ENCODE measurements around the gene WDR86. TPM values are rescaled to one million over a fixed set of nuclear protein-coding genes. Genes with fewer than 3 reads are reported as not detected.

The WDR86 gene
- polyA plus RNA-seq, 4 donors = 1.1 to 4.3 (median 1.8) TPM; not detected in 1

DNA sequence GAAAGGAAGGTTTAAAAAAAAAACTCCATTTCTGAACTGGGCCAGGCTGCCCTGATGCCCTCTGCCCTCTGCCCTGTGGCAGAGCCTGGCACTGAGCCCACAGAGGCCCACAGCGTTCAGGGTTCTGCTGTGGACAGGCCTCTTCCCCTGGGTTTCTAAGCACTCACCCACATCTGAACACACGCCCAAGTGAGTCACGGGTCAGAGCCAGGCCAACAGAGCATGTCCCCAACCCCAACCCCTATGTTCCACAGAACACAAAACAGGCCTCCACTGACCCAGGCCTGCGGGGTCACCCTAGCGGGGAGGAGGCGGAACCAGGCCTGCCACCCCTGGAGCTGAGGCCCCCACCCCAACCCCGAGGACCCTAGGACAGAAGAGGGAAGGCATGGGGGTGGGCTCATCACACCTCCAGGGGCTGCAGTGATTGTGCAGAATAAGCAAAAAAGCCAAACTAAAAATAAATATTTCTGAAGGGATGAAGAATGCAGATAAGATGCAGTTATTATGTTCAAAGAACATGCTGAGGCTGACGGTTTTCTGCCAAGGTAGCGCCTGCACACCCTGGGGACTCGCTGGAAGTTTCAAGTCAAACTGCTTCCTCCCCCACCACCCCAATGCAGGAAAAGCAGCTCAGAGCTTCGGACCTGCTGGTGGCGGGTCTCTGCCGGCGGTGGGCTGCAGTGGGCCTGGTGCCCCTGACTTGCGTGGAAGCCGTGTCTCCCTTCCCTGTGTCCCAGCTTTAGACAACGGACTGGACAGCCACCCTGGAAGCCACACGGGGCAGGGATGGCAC lies 5.4 kb downstream of the WDR86 start:
- Histone ChIP-seq H3K4me3 (ENCODE audit: low read depth in 1 of 3, low read length in 3 of 3) (no peak overlapping the region), H3K36me3 (ENCODE audit: control insufficient read depth in 3 of 3, insufficient read depth in 2 of 3, low read depth in 1 of 3, low read length in 3 of 3) (no peaks in the 10 kb centered on the region), H3K27me3 (ENCODE audit: control insufficient read depth in 3 of 3, insufficient read depth in 3 of 3, low read length in 3 of 3) (peaks cover 0 to 20% (median 0%) of the 10 kb centered on the region in 3 donors), H3K9me3 (ENCODE audit: control insufficient read depth in 2 of 2, insufficient read depth in 1 of 2, low read depth in 1 of 2, low read length in 1 of 2) (no peaks in the 10 kb centered on the region), H3K27ac (ENCODE audit: low read depth in 1 of 3, low read length in 2 of 3) (peak overlapping the region in 1 of 3 donors; percentile 39), H3K4me1 (ENCODE audit: control insufficient read depth in 3 of 3, insufficient read depth in 2 of 3, low read depth in 1 of 3, low read length in 2 of 3) (peaks cover 0 to 23% (median 0%) of the 10 kb centered on the region in 3 donors)
- peak in 1 of 2 donors; percentile 20 for DNase-seq
- WGBS, 3 donors = 70 to 76% (median 72%) methylated on average over 17 to 18 of the region's 18 CpGs
- no peak for FAIRE-seq

DNA sequence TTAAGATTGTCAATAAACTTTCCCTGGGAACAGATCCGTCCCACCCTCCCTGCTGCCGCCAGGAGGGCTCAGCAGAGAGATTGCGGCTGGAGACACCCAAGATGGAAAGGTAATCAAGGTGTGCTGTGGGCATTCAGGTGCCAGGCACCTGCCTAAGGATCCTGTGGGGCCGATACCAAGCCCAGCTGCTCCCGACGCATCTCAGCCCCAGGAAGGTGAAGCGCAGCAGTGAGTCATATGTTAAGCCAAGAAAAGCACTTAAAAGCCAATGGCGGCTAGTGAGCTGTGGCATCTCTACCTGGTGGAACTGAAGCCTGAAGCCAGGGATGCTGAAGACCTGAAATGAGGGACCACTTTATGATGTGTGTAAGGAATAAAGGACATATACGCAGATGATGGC lies 6.1 kb downstream of the WDR86 start:
- H3K4me3 ChIP-seq (ENCODE audit: low read depth in 1 of 3, low read length in 3 of 3) = no peak overlapping the region
- peaks cover 0 to 13% (median 0%) of the 10 kb centered on the region in 3 donors for H3K27me3 ChIP-seq (ENCODE audit: control insufficient read depth in 3 of 3, insufficient read depth in 3 of 3, low read length in 3 of 3)
- no peak for FAIRE-seq
- no peak overlapping the region for H3K27ac ChIP-seq (ENCODE audit: low read depth in 1 of 3, low read length in 2 of 3)
- H3K4me1 ChIP-seq (ENCODE audit: control insufficient read depth in 3 of 3, insufficient read depth in 2 of 3, low read depth in 1 of 3, low read length in 2 of 3) = peaks cover 0 to 22% (median 0%) of the 10 kb centered on the region in 3 donors
- H3K9me3 ChIP-seq (ENCODE audit: control insufficient read depth in 2 of 2, insufficient read depth in 1 of 2, low read depth in 1 of 2, low read length in 1 of 2) = no peaks in the 10 kb centered on the region
- peaks cover 0 to 2% (median 0%) of the 10 kb centered on the region in 3 donors for H3K36me3 ChIP-seq (ENCODE audit: control insufficient read depth in 3 of 3, insufficient read depth in 2 of 3, low read depth in 1 of 3, low read length in 3 of 3)
- DNase-seq = no peak
- 73 to 86% (median 83%) methylated on average over 9 of the region's 9 CpGs for WGBS, 3 donors

GRCh38 chr7:151402029-151402835 lies 7.6 kb downstream of the WDR86 start:
- H3K27me3 ChIP-seq (ENCODE audit: control insufficient read depth in 3 of 3, insufficient read depth in 3 of 3, low read length in 3 of 3) = peaks cover 0 to 7% (median 0%) of the 10 kb centered on the region in 3 donors
- H3K9me3 ChIP-seq (ENCODE audit: control insufficient read depth in 2 of 2, insufficient read depth in 1 of 2, low read depth in 1 of 2, low read length in 1 of 2) = peaks cover 1 to 4% of the 10 kb centered on the region in 2 donors
- no peak overlapping the region for H3K4me3 ChIP-seq (ENCODE audit: low read depth in 1 of 3, low read length in 3 of 3)
- peaks cover 0 to 19% (median 0%) of the 10 kb centered on the region in 3 donors for H3K4me1 ChIP-seq (ENCODE audit: control insufficient read depth in 3 of 3, insufficient read depth in 2 of 3, low read depth in 1 of 3, low read length in 2 of 3)
- WGBS, 3 donors = 88 to 95% (median 89%) methylated on average over 16 of the region's 16 CpGs
- no peak overlapping the region for H3K27ac ChIP-seq (ENCODE audit: low read depth in 1 of 3, low read length in 2 of 3)
- FAIRE-seq = no peak
- DNase-seq = no peak
- peaks cover 0 to 4% (median 0%) of the 10 kb centered on the region in 3 donors for H3K36me3 ChIP-seq (ENCODE audit: control insufficient read depth in 3 of 3, insufficient read depth in 2 of 3, low read depth in 1 of 3, low read length in 3 of 3)

GRCh38 chr7:151400626-151401315 lies 9.1 kb downstream of the WDR86 start:
- Histone ChIP-seq H3K4me1 (ENCODE audit: control insufficient read depth in 3 of 3, insufficient read depth in 2 of 3, low read depth in 1 of 3, low read length in 2 of 3) (peaks cover 0 to 19% (median 0%) of the 10 kb centered on the region in 3 donors), H3K27ac (ENCODE audit: low read depth in 1 of 3, low read length in 2 of 3) (no peak overlapping the region), H3K27me3 (ENCODE audit: control insufficient read depth in 3 of 3, insufficient read depth in 3 of 3, low read length in 3 of 3) (peaks cover 0 to 2% (median 0%) of the 10 kb centered on the region in 3 donors), H3K36me3 (ENCODE audit: control insufficient read depth in 3 of 3, insufficient read depth in 2 of 3, low read depth in 1 of 3, low read length in 3 of 3) (peaks cover 0 to 4% (median 0%) of the 10 kb centered on the region in 3 donors), H3K4me3 (ENCODE audit: low read depth in 1 of 3, low read length in 3 of 3) (no peak overlapping the region), H3K9me3 (ENCODE audit: control insufficient read depth in 2 of 2, insufficient read depth in 1 of 2, low read depth in 1 of 2, low read length in 1 of 2) (peaks cover 1 to 4% of the 10 kb centered on the region in 2 donors)
- DNase-seq = no peak
- FAIRE-seq = no peak
- 21 to 65% (median 38%) methylated on average over 14 of the region's 14 CpGs for WGBS, 3 donors

- peaks cover 0 to 4% (median 0%) of the 10 kb centered on the region in 3 donors for H3K36me3 ChIP-seq (ENCODE audit: control insufficient read depth in 3 of 3, insufficient read depth in 2 of 3, low read depth in 1 of 3, low read length in 3 of 3)
- FAIRE-seq (no peak), DNase-seq (no peak)
- H3K9me3 ChIP-seq (ENCODE audit: control insufficient read depth in 2 of 2, insufficient read depth in 1 of 2, low read depth in 1 of 2, low read length in 1 of 2) = peaks cover 1 to 4% of the 10 kb centered on the region in 2 donors
- WGBS, 3 donors = 72 to 88% (median 79%) methylated on average over 14 of the region's 14 CpGs
- peaks cover 0 to 19% (median 0%) of the 10 kb centered on the region in 3 donors for H3K4me1 ChIP-seq (ENCODE audit: control insufficient read depth in 3 of 3, insufficient read depth in 2 of 3, low read depth in 1 of 3, low read length in 2 of 3)
- no peak overlapping the region for H3K27ac ChIP-seq (ENCODE audit: low read depth in 1 of 3, low read length in 2 of 3)
- peaks cover 0 to 2% (median 0%) of the 10 kb centered on the region in 3 donors for H3K27me3 ChIP-seq (ENCODE audit: control insufficient read depth in 3 of 3, insufficient read depth in 3 of 3, low read length in 3 of 3)
- no peak overlapping the region for H3K4me3 ChIP-seq (ENCODE audit: low read depth in 1 of 3, low read length in 3 of 3)
These were observed 9.9 kb downstream of the WDR86 start for GRCh38 chr7:151399906-151400305.

- peaks cover 0 to 2% (median 0%) of the 10 kb centered on the region in 3 donors for H3K27me3 ChIP-seq (ENCODE audit: control insufficient read depth in 3 of 3, insufficient read depth in 3 of 3, low read length in 3 of 3)
- H3K9me3 ChIP-seq (ENCODE audit: control insufficient read depth in 2 of 2, insufficient read depth in 1 of 2, low read depth in 1 of 2, low read length in 1 of 2) = peaks cover 1 to 4% of the 10 kb centered on the region in 2 donors
- FAIRE-seq = no peak
- no peak overlapping the region for H3K4me3 ChIP-seq (ENCODE audit: low read depth in 1 of 3, low read length in 3 of 3)
- no peak for DNase-seq
- peaks cover 0 to 14% (median 0%) of the 10 kb centered on the region in 3 donors for H3K4me1 ChIP-seq (ENCODE audit: control insufficient read depth in 3 of 3, insufficient read depth in 2 of 3, low read depth in 1 of 3, low read length in 2 of 3)
- H3K27ac ChIP-seq (ENCODE audit: low read depth in 1 of 3, low read length in 2 of 3) = no peak overlapping the region
- peaks cover 0 to 4% (median 0%) of the 10 kb centered on the region in 3 donors for H3K36me3 ChIP-seq (ENCODE audit: control insufficient read depth in 3 of 3, insufficient read depth in 2 of 3, low read depth in 1 of 3, low read length in 3 of 3)
- 82 to 91% (median 85%) methylated on average over 6 to 7 of the region's 7 CpGs for WGBS, 3 donors
These were observed 10.6 kb downstream of the WDR86 start for GRCh38 chr7:151399305-151399601.

DNA sequence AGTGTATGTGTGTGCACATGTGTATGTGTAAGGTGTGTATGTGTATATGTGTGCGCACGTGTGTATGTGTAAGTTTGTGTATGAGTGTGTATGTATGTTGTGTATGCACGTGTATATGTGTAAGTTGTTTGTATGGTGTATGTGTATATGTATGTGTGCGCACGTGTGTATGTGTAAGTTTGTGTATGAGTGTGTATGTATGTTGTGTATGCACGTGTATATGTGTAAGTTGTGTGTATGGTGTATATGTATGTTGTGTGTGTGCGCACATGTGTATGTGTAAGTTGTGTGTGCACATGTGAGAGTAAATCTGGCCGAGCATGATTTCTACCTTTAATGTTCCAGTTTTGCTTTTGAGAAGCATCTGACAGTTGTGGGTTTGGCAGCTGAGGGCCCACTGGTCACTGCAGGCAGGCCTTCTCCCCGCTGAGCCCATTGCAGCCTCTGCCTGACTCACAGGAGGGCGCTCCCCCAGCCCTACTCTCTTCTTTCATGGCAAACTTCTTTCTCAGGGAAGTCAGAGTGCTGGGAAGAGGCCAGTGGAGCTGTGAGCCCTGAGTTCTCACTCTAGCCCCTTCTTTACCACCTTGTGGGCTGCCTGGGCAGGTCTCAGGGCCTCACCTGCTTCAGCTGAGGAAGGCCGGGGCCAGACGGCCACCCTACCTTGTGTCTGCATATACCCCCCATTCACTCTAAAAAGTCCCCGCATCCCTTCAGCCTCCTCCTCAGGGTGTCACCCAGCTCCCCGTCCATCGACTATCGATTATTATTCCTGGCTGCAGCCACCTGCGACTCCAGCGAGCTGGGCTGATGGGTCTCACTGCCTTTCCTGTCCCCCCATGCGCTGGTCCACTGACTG lies 11.2 kb downstream of the WDR86 start:
- H3K27me3 ChIP-seq (ENCODE audit: control insufficient read depth in 3 of 3, insufficient read depth in 3 of 3, low read length in 3 of 3) = peaks cover 0 to 2% (median 0%) of the 10 kb centered on the region in 3 donors
- DNase-seq (no peak), FAIRE-seq (no peak)
- H3K36me3 ChIP-seq (ENCODE audit: control insufficient read depth in 3 of 3, insufficient read depth in 2 of 3, low read depth in 1 of 3, low read length in 3 of 3) = peaks cover 0 to 6% (median 0%) of the 10 kb centered on the region in 3 donors
- H3K4me3 ChIP-seq (ENCODE audit: low read depth in 1 of 3, low read length in 3 of 3) = no peak overlapping the region
- H3K4me1 ChIP-seq (ENCODE audit: control insufficient read depth in 3 of 3, insufficient read depth in 2 of 3, low read depth in 1 of 3, low read length in 2 of 3) = peaks cover 0 to 8% (median 0%) of the 10 kb centered on the region in 3 donors
- peaks cover 1 to 4% of the 10 kb centered on the region in 2 donors for H3K9me3 ChIP-seq (ENCODE audit: control insufficient read depth in 2 of 2, insufficient read depth in 1 of 2, low read depth in 1 of 2, low read length in 1 of 2)
- 86 to 92% (median 89%) methylated on average over 16 to 19 of the region's 19 CpGs for WGBS, 3 donors
- H3K27ac ChIP-seq (ENCODE audit: low read depth in 1 of 3, low read length in 2 of 3) = no peak overlapping the region

All from small intestine (tissue), 7 donors.